ENCODE data around the gene RPL29.

RPL29 gene

DNA sequence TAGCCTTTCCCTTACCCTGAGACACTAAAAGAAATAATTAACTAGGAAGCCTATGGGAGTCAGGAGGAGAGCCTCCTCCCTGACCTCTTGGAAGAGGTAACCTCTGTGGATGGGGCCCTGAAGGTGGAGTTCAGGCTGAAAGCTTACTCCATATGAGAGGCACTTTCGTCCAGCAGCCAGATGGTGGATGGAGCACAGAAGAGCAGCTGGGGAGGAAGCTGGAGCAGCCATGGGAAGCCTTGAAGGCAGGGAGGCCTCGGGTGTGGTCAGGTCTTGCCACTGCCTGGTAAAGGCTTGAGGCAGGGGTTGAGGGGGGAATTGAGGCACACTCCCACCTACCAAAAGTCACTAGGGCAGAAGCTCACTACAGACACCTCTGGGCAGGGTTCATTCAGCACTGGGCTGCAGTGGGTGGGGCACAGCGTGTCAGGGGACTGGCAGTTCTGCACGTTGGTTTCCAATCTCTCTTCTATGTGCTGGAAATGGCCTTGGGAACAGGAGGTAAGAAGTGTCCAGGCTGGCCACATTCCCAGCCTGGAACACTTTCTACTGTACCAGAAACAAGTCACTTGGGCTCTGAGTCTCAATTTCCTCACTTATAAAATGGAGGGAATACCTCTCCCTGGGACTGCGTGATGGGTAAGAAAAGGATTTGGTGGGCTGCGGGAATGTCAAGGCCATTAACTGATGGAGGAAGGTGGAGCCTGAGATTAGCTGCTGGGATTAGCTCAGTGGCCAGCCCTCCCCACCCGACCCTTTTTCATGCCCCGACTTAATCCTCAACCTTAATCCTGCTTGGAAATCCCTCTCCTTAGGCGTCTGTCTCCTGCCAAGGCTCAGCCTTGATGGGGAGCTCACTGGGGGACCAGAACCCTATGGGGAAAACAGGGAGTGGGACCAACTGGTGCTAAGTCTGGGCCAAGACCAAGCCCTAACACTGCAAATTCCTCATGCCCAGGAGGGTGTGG lies 33.8 kb downstream of the RPL29 start:
- DNase-seq: no peak

DNA sequence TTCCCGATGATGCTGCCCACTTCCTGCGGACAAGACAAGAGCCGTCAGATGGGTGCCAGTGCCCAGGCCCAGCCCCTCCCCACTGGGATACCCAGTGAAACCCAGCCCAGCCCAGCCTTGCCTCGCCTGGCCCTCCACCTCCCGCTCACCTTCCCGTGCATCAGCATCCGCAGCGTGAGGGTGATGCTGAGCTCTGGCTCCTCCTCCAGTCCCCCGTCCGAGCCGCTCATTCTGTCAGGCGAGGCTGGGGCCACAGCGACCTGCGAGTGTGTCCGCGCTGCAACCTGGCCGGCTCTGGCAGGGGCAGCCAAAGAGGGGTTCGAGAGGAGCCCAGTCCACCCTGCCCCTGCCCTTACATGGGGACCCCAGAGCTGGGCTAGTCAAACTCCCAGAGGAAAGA lies 34.7 kb downstream of the RPL29 start:
- no peak for DNase-seq

DNA sequence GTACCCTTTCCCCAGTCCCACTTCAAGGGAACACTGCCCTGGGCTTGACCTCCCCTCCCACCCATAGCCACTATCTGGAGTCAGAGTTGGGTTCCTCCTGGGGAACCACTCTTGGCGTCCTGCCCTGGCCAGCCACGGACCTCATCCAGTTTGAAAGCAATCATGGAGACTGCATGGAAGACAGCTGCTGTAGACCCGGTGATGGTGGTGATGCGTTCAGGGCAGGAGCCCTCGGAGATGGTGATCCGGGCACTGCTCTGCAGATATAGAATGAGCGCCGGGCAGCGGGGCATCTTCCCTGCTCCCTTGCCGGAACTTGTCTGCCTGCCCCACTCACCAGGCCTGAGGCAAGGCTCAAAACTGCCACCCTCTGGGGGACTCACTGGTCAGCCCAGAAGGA lies 35.3 kb downstream of the RPL29 start:
- DNase-seq: no peak

DNA sequence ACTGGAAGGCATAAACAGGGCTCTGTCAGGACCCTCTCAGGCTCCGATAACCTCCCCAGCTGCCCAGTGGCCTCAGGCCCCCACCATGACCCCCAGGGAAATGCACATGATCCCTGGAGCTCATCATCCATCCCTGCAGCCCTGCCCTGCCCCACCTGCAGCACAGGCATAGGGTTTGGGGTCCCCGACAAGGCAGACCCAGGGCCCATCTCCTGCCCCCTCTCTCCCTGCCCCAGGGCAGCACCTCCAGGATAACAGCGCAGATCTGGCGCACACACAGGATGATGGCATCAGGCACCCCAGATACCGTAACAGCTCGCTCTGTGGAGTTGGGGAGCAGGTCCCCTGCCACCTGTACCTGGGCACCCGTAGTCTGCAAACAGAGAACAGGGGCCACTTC lies 36.0 kb downstream of the RPL29 start:
- no peak for DNase-seq

DNA sequence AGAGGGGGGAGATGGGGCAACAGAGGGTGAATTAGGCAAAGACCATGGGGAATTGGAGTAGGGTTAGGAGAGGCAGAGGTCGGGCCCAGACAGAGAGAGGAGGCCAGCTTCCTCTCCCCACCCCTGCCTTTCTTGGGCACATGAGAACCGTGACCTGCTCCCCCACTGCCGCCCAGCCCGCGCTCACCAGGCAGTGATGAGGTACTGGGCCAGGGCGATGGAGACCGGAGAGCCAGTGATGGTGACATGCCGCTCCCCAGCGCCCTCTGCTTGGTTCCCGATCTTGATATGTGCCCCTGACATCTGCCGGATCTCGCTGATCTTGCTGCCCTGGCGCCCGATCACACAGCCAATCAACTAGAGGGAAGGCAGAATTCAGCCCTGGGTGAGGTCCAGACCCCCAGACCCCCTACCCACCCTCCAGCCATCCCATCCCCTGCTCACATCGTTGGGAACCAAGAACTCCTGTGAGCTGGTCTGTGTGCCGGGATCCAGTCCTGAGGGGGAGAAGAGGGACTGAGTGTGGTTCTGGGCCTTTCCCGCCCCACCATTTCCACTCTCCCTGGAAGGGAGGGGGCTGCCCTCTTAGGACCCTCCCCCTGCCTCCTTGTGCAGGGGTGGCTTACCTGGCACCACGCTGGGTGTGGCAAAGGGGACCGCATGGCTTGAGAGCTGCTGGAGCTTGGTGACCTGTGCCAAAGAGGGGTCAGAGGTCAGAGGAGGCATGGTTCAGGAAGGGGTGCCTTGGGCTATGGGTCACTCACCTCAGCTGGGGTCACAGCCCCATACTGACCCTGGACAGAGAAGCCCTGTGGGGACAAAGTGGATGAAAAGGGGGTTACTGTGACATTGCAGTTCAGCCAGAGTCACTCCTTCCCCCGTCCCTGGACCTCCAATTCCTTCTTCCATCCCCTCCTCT lies 36.8 kb downstream of the RPL29 start:
- no peak for DNase-seq

DNA sequence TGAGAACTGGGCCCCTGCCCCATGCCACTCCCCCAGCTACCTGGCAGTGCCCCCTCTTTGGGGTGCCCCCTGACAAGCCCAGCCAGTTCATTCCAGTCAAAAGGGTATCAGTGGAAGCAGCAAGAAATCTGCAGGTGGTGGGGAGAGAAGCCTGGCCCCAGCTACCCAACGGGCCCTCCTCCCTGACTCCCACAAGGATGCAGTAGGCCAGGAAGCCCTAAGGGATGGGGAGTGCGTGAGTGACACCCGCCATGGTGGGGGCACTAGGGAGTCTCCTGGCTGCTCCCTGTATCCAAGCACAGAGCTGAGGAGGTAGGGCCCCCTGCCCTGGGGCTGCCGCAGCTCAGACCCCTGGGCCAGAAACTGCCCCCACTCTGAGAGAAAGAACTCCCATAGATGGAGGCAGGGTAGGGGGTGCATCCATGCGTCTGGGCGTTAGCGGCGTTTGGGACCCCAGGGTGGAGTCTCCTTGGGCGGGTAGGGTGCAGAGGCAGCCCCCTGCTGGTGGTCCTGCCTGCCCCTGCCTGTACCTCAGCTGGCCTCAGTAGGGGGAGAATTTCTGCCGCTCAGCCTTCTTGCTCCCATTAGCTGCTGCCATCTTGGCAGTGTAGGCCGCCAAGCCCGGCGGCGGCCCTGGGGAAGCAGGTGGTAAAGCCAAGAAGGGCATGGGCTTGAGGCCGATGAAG lies 38.0 kb downstream of the RPL29 start:
- no peak for DNase-seq

DNA sequence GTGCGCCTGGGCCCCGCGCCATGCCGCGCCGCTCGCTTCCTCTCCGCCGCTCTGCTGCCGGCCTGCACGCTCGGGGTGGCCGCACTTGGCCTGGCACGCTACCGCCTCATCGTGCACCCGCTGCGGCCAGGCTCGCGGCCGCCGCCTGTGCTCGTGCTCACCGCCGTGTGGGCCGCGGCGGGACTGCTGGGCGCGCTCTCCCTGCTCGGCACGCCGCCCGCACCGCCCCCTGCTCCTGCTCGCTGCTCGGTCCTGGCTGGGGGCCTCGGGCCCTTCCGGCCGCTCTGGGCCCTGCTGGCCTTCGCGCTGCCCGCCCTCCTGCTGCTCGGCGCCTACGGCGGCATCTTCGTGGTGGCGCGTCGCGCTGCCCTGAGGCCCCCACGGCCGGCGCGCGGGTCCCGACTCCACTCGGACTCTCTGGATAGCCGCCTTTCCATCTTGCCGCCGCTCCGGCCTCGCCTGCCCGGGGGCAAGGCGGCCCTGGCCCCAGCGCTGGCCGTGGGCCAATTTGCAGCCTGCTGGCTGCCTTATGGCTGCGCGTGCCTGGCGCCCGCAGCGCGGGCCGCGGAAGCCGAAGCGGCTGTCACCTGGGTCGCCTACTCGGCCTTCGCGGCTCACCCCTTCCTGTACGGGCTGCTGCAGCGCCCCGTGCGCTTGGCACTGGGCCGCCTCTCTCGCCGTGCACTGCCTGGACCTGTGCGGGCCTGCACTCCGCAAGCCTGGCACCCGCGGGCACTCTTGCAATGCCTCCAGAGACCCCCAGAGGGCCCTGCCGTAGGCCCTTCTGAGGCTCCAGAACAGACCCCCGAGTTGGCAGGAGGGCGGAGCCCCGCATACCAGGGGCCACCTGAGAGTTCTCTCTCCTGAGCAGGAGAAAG lies 39.6 kb downstream of the RPL29 start:
- peak; percentile 30 to 33 for DNase-seq

DNA sequence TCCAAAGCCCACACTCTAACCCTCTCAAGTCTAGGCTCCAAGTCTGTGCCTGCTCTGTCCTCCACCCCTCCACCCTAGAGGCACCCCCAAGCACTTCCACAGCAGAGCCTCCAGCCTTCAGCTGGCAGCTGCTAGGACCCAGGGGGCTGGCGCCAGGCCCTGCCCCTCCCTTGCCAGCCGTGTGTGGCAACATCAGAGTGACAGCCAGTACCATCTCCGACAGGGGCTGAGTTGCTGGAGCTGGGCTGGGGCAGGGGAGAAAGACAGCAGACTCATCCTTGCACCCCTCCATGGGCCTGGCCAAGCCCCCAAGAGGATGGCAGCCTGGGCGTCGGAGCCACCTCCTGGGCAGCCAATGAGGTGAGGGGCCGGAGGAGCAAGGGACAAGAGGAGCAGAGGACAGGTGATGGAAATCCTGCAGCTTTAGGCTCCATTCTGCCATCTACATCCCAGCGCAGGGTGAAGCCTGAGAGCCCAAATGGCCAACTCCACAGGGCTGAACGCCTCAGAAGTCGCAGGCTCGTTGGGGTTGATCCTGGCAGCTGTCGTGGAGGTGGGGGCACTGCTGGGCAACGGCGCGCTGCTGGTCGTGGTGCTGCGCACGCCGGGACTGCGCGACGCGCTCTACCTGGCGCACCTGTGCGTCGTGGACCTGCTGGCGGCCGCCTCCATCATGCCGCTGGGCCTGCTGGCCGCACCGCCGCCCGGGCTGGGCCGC lies 40.4 kb downstream of the RPL29 start, which contains the start of gene GPR62:
Gene GPR62 (plus strand): TSS at position 207 of the 718 bp plus-strand sequence. CDS start 272 bp downstream, at position 479.
- no peak for DNase-seq

DNA sequence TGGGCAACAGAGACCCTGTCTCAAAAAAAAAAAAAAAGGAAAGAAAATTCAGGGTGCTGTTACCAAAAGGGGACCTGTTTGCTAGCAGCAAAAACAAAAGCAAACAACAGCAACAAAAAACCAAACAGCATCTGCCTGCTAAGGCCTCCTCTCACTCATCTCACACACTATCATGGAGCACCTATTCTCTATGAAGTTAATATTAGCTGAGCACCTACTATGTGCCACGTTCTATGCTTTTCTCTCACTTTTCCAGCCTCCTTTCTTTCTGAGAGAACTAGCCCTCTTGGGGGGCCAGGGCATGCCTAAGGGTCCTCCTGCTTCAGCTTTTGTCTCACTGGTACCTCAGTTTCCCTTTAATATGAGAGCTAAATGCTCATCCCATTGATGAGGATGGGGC lies 41.0 kb downstream of the RPL29 start:
- DNase-seq: no peak

DNA sequence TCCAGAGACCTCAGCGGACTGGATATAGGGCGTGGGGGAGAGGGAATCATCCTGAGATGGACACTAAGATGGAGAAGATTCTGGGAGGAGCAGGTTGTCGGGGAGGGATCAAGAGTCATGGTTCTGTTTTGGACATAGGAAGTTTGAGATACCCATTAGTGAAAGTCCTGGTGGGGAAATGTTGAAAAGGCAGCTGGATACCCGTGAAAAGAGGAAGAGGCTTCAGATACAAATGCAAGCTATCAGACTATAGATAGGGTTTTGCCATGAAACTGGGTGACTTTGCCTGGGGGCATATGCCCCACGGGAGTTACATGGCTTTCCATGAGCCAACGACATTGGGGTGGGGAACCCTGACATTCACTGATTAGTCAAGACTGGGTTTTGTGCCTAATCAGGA lies 41.6 kb downstream of the RPL29 start:
- DNase-seq: no peak

DNA sequence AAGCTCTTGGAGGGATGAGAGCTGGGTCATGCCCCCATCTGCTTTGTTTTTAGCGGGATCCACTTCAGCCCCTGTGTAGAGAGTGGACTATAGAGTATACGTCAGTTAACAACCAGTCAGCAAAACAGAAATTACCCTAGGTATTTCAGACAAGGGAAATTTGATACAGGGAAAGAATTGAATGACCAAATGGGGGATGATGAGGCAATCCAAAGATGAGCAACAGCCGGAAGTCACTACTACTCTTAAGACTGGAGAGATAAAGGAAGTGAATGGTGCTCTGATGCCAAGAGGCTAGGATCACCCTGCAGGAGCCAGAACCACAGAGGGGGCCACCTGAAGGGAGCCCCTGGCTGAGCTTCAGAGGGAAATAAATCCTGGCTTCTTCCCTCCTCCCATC lies 42.2 kb downstream of the RPL29 start:
- no peak for DNase-seq

DNA sequence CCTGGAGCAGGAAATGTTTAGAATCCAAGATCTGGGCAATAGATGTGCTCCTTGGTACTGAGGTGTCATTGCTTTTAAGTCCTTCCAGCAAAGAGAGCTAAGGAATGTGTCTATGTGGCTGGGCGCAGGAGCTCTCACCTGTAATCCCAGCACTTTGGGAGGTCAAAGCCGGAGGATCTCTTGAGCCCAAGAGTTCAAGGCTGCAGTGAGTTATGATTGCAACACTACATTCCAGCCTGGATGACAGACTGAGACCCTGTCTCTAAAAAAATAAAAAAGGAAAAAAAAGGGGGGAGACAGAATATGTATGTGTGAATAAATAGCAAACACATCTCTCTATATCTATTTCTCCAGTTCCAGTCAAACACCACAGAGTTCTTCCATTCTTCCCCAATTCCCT lies 44.8 kb downstream of the RPL29 start:
- DNase-seq: no peak

DNA sequence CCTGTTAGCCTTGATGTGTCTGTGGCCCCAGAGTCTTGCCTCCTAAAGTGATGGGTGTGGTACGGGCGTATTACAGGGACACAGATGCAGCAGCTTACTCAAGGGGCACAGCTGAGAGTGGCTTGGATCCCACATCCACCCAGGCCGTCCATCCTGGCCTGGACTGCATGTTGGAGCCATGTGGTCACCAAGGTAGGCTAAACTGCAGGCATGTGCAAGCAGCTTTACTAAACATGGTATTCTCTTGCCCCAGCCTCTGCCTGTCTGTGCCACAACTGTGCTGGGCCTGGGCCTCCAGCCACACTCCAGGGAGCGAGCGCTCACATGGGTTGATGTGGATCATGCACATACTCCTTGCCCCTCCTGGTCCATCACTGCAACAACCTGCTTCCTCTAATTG lies 46.6 kb downstream of the RPL29 start:
- DNase-seq: no peak

DNA sequence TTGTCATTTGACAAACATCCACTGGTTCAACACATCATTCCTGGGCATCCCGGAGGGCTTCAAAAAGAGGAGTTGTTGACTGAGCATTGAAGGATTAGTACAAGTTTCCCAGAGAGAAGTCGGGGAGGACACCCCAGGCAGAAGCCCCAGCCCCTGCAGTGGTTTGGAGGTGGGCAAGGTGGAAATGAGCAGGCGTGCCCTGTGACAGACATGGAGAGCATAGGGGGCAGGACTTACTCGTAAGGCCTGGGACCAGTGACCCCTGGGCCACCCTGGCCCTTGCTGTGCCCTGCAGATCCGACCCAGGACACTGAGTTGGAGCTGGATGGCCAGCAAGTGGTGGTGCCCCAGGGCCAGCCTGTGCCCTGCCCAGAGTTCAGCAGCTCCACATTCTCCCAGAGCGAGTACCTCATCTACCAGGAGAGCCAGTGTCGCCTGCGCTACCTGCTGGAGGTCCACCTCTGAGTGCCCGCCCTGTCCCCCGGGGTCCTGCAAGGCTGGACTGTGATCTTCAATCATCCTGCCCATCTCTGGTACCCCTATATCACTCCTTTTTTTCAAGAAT lies 47.6 kb downstream of the RPL29 start:
- DNase-seq: no peak

DNA sequence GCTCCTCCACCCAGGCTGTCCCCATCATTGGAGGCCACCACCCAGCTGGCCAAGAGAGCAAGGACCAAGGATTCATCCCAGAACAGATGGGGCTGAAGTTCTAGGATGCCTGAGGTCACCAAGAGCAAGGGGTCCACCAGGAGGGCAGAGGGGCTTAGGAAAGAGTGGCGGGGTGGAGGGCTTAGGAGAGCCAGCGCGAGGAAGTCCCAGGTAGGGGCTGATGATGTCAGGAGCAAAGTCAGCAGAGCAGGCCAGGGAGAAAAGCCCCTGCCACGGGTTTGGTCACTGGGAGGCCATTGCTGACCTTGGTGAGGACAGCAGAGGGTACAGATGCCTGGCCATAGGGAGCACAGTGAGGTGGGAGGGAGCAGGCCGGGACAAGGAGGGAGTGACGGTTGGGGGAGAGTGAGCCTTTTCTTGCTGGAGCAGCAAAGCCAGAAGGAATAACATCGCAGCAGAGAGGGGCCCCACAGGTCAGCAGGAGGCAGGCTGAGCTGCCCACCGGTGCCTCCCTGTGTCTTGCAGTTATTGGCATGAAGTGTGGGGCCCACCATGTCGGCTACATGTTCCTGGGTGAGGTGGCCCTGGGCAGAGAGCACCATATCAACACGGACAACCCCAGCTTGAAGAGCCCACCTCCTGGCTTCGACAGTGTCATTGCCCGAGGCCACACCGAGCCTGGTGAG lies 48.3 kb downstream of the RPL29 start:
- no peak for DNase-seq

DNA sequence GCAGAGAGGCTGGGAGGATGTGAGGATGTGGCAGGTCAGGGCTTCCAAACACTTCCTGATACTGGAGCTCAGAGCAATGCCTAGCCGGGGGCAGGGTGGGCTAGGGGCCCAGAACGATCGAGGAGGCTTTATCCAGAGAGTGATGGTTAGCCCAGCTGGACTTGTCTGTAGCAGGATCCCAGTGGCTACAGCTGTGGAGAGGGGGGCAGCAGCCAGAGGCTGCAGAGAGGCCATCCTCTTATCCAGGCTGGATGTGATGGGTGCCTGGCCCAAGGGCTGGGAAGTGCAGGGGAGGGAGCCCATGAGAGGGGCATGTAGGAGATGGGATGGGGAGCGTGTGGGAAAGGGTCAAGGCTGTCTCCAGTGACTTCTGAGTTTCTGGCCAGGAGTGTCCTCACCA lies 48.9 kb downstream of the RPL29 start:
- no peak for DNase-seq

DNA sequence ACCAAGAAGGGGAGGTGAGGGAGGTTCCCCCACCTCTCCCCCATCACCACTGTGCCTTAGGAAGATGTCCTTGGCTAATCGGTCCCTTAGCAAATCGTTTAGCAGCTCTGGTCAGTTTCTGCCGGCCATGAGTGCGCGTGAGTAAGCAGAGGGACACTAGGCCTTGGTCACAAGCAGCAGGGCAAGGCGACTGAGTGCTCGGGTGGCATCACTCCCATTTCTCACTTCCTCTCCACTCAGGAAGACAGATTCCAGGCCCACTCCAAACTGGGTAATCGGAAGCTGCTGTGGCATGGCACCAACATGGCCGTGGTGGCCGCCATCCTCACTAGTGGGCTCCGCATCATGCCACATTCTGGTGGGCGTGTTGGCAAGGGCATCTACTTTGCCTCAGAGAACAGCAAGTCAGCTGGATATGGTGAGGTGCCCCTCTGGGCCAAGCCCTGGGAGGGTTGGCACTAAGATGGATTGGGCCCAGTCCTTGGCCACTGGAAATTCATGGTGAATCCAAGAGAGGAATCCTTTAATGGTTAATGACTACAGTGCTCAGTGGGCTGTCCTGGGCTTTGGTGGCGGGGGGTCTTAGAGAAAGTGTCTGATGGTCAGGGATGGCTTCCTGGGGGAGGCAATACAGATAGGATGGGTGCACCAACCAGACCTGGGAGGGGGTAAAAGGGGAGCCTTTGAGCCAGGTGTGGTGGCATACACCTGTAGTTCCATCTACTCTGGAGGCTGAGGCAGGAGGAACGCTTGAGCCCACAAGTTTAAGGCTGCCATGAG lies 49.6 kb downstream of the RPL29 start:
- no peak for DNase-seq

DNA sequence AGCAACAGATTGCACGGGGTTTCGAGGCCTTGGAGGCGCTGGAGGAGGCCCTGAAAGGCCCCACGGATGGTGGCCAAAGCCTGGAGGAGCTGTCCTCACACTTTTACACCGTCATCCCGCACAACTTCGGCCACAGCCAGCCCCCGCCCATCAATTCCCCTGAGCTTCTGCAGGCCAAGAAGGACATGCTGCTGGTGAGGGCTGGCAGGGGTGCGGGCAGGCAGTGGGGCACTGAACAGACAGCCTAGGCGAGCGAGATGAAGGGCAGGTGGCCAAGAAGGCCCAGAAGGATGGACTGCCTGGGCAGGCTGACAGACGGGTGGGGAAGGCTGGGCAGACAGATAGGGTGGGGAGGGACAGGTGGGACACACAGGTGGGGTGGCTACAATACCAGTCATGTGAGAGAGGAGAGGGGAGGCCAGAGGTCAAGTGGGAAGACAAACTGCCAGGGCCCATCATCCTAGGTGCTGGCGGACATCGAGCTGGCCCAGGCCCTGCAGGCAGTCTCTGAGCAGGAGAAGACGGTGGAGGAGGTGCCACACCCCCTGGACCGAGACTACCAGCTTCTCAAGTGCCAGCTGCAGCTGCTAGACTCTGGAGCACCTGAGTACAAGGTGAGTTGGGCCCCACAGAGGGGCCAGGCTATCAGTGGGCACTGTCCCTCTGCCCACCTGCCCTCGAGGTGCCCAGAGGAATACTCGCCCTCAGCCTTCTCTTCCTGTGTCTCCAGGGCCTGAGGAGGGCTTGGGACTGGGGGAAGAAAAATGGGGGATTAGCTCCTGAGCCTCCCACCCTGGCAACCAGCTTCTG lies 50.5 kb downstream of the RPL29 start:
- DNase-seq: no peak

Measured in CD4-positive, alpha-beta T cell treated with Interleukin-1 beta for 1 hour (primary cell).